Panc1 (cell line): ENCODE data around the gene DAND5. TPM values are rescaled to one million over a fixed set of nuclear protein-coding genes. Genes with fewer than 3 reads are reported as not detected.
A peak's percentile ranks its signal among the peaks of the same experiment; 100 is the strongest.

ENCODE experiments used
- ATAC-seq: fragments of 200-7000 bp; cut with Tn5 transposase; 2 replicates; pipeline ENCODE4 v1.9.1; 2020; ENCODE audit warnings: mild to moderate bottlenecking, moderate library complexity
- BruUV-seq: library from RNA; stranded (reverse); fragments of 400-500 nt; replicated peaks from 2 replicates; lab custom pipeline; 2021; lab: Mats Ljungman, UMichigan
- CTCF ChIA-PET: fragments of 300-600 bp; sonication (Branson Sonifier 250); formaldehyde crosslinking; loops from one replicate; lab custom pipeline; 2022; ENCODE audit warnings: antibody characterized with exemption; lab: Charles Lee
- POLR2A ChIA-PET: fragments of 300-600 bp; sonication (Branson Sonifier 250); formaldehyde crosslinking; loops from one replicate; lab custom pipeline; 2022; ENCODE audit warnings: antibody characterized with exemption; lab: Charles Lee
- DNase-seq: peaks from one replicate; pipeline ENCODE4 v3.0.0-alpha.2; 2010; ENCODE audit warnings: low read depth, low spot score
- H3K27ac ChIP-seq: 2 replicates; pipeline ENCODE4 v1.5.1; 2011; ENCODE audit warnings: mild to moderate bottlenecking, low read length, inconsistent platforms
- H3K27me3 ChIP-seq: fragments of 200-500 bp; sonication (Bioruptor generic); 2 replicates; pipeline ENCODE4 v1.6.0; 2014; ENCODE audit warnings: low read length, inconsistent platforms; ENCODE audit not compliant: control insufficient read depth, insufficient read depth
- H3K36me3 ChIP-seq: fragments of 200-500 bp; sonication (Bioruptor generic); 2 replicates; pipeline ENCODE4 v1.5.1; 2014; ENCODE audit warnings: inconsistent platforms, mild to moderate bottlenecking, low read length, moderate library complexity; ENCODE audit not compliant: control insufficient read depth, insufficient read depth
- H3K4me1 ChIP-seq: 2 replicates; pipeline ENCODE4 v1.5.1; 2011; ENCODE audit warnings: inconsistent platforms, mild to moderate bottlenecking, low read length, moderate library complexity; ENCODE audit not compliant: control insufficient read depth, insufficient read depth
- H3K4me3 ChIP-seq, 2 experiments: 2 replicates each; pipeline ENCODE4 v1.5.1; 2011 to 2012; ENCODE audit warnings: low read depth in 2 of 2, low read length in 2 of 2, mild to moderate bottlenecking in 2 of 2, inconsistent platforms in 1 of 2, moderate library complexity in 1 of 2
- H3K9me3 ChIP-seq: fragments of 200-500 bp; sonication (Bioruptor generic); 2 replicates; pipeline ENCODE4 v1.5.1; 2014; ENCODE audit warnings: low read depth, mild to moderate bottlenecking, inconsistent platforms, low read length, moderate library complexity; ENCODE audit not compliant: control insufficient read depth, insufficient read depth
- POLR2AphosphoS5 ChIP-seq: IDR thresholded peaks from 2 replicates; pipeline ENCODE4 v1.6.1; 2012; ENCODE audit warnings: mild to moderate bottlenecking, low read depth, low read length, moderate library complexity
- REST ChIP-seq, 2 experiments: IDR thresholded peaks; 2 replicates each; pipeline ENCODE4 v1.6.1; 2011 to 2012; ENCODE audit warnings: low read depth in 2 of 2, control low read depth in 1 of 2, low read length in 1 of 2, mild to moderate bottlenecking in 1 of 2, moderate library complexity in 1 of 2; ENCODE audit not compliant: insufficient read depth in 1 of 2
- SIN3A ChIP-seq: IDR thresholded peaks from 2 replicates; pipeline ENCODE4 v1.6.1; 2012; ENCODE audit warnings: low read depth, mild to moderate bottlenecking, low read length, moderate library complexity, borderline replicate concordance; ENCODE audit not compliant: insufficient read depth
- TCF7L2 ChIP-seq: IDR thresholded peaks from 2 replicates; pipeline ENCODE4 v1.6.1; 2011; ENCODE audit warnings: mild to moderate bottlenecking, low read depth, low read length, inconsistent platforms
- in situ Hi-C: cut with HindIII; loops from 2 replicates; pipeline ENCODE4 v1.10.0; 2016; ENCODE audit warnings: low sequenced_read_pairs, low pct_unique_long_range_greater_than_20kb
- intact Hi-C: fragments of 100-400 bp; cut with micrococcal nuclease; formaldehyde crosslinking; loops from one replicate; pipeline ENCODE4 v1.10.0; 2022; ENCODE audit not compliant: unreplicated experiment
- total RNA-seq: library from RNA; stranded (reverse); gene quantifications from one replicate; pipeline ENCODE4 v1.2.1, GENCODE V29; 2021; ENCODE audit not compliant: unreplicated experiment
- TF ChIP-seq, protein P1 (sequence below): fragments of 450-650 bp; IDR thresholded peaks from 2 replicates; pipeline ENCODE4 v1.5.1; 2017; ENCODE audit warnings: mild to moderate bottlenecking

The DAND5 gene
- total RNA-seq, 1 experiment from 2014 or later = 0.54 TPM

DNA sequence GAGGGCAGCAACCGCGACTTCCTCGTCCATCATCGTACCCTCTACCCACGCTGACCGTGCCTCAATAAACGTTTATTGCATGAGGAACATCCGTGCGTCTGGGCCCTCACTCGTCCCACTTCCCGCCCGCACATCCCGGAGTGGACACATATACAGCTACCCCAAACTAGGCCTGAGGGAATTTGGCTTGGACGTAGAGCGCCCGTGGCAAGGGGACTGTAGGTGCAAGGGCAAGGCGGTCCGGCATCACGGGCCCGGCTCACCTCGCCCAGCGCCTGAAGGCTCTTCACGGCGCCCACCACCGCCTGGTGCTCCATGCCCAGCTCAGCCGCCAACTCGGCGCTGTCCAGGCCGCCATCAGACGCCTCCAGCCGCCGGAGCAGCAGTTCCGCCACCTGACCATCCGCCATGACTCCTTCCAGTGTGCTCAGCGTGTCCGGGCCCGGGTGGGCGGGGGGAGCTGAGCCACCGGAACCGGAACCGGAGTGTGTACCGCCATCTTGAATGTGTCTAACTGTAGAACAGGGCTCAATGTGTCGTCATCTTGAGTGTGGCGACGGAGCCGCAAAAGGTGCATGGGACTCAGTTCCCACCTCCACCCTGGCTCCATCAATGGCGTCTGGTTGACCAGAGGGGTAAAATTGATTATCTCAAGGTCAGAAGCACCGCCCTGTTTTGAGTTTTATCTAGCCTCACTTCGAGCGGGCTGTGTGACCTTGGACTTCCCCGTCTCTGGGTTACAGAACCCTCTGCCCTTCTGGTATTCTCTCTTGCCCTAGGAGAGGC, 35.9 kb upstream of the DAND5 start, which contains the start of gene FARSA:
FARSA (minus strand) TSS at position 425 of the 786 bp plus-strand sequence; CDS start at position 410, 15 bp downstream.
- Histone ChIP-seq H3K36me3 (peaks cover 11% of the 10 kb centered on the region), H3K4me1 (peaks cover 12% of the 10 kb centered on the region), H3K27ac (peak within 1 kb of the TSS; percentile 93), H3K9me3 (no peaks in the 10 kb centered on the region), H3K27me3 (no peaks in the 10 kb centered on the region), H3K4me3 (peak within 1 kb of the TSS; percentile 91 to 94)
- peak; percentile 86 for ATAC-seq
- ChIA-PET POLR2A (interaction anchor here (0.6 kb wide), 2 partner anchors 52 to 248 kb away, joined by 3 to 19 read pairs; partner anchors contain the start of gene DNASE2), CTCF (interaction anchor here (0.7 kb wide), 1 partner anchor 44 kb away, joined by 5 read pairs; no protein-coding TSS in a partner anchor)
- intact Hi-C loops (no loop called here), in situ Hi-C loops (no loop called here)
- TF ChIP-seq, protein P1, sequence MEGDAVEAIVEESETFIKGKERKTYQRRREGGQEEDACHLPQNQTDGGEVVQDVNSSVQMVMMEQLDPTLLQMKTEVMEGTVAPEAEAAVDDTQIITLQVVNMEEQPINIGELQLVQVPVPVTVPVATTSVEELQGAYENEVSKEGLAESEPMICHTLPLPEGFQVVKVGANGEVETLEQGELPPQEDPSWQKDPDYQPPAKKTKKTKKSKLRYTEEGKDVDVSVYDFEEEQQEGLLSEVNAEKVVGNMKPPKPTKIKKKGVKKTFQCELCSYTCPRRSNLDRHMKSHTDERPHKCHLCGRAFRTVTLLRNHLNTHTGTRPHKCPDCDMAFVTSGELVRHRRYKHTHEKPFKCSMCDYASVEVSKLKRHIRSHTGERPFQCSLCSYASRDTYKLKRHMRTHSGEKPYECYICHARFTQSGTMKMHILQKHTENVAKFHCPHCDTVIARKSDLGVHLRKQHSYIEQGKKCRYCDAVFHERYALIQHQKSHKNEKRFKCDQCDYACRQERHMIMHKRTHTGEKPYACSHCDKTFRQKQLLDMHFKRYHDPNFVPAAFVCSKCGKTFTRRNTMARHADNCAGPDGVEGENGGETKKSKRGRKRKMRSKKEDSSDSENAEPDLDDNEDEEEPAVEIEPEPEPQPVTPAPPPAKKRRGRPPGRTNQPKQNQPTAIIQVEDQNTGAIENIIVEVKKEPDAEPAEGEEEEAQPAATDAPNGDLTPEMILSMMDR = no peak
- TF ChIP-seq REST (IDR thresholded peaks at IDR 0.05; ENCODE audit: insufficient read depth in 1 of 2, low read depth in 2 of 2, low read length in 1 of 2) = peak in 1 of 2 experiments; percentile 27; a peak in 1 of 4 replicates
- TF ChIP-seq POLR2AphosphoS5 = peak; percentile 94
- TF ChIP-seq SIN3A = peak; percentile 70; the same call in 1 of the 2 replicates
- TF ChIP-seq TCF7L2 = no peak
- TSS peak; percentile 83 for BruUV-seq
- DNase-seq = peak; percentile 56

GRCh38 chr19:12935071-12935470, 34.3 kb upstream of the DAND5 start:
- Histone ChIP-seq H3K9me3 (no peaks in the 10 kb centered on the region), H3K27me3 (no peaks in the 10 kb centered on the region), H3K27ac (no peak overlapping the region), H3K36me3 (peaks cover 19% of the 10 kb centered on the region), H3K4me3 (no peak overlapping the region), H3K4me1 (peaks cover 12% of the 10 kb centered on the region)
- in situ Hi-C loops (no loop called here), intact Hi-C loops (no loop called here)
- no peak for TF ChIP-seq TCF7L2
- TF ChIP-seq SIN3A = no peak
- TF ChIP-seq REST (IDR thresholded peaks at IDR 0.05; ENCODE audit: insufficient read depth in 1 of 2, low read depth in 2 of 2, low read length in 1 of 2) = no peak
- no peak for TF ChIP-seq POLR2AphosphoS5
- TF ChIP-seq, protein P1 = no peak
- DNase-seq (no peak), ATAC-seq (no peak)
- ChIA-PET POLR2A (no interaction called here), CTCF (no interaction called here)
- BruUV-seq = no TSS peak
